Coronary artery (tissue), 2 donors: ENCODE results near the gene CZIB.
A peak's percentile ranks its signal among the peaks of the same experiment; 100 is the strongest.

Experiments used
- DNase-seq: peaks from one replicate; pipeline ENCODE4 v3.0.0-alpha.2; 2017; ENCODE audit warnings: low spot score
- H3K27ac ChIP-seq, 2 donors: fragments of 200-600 bp; sonication (generic); one replicate each; pipeline ENCODE4 v1.5.1; 2016 to 2019
- H3K4me3 ChIP-seq: fragments of 200-600 bp; sonication (generic); 2 replicates; pipeline ENCODE4 v1.5.1; 2016; ENCODE audit warnings: mild to moderate bottlenecking, moderate library complexity
- TF ChIP-seq, protein P1 (sequence below): fragments of 200-600 bp; sonication (generic); IDR thresholded peaks from one replicate; pipeline ENCODE4 v1.5.1; 2019; ENCODE audit warnings: antibody characterized with exemption

The CZIB gene

DNA sequence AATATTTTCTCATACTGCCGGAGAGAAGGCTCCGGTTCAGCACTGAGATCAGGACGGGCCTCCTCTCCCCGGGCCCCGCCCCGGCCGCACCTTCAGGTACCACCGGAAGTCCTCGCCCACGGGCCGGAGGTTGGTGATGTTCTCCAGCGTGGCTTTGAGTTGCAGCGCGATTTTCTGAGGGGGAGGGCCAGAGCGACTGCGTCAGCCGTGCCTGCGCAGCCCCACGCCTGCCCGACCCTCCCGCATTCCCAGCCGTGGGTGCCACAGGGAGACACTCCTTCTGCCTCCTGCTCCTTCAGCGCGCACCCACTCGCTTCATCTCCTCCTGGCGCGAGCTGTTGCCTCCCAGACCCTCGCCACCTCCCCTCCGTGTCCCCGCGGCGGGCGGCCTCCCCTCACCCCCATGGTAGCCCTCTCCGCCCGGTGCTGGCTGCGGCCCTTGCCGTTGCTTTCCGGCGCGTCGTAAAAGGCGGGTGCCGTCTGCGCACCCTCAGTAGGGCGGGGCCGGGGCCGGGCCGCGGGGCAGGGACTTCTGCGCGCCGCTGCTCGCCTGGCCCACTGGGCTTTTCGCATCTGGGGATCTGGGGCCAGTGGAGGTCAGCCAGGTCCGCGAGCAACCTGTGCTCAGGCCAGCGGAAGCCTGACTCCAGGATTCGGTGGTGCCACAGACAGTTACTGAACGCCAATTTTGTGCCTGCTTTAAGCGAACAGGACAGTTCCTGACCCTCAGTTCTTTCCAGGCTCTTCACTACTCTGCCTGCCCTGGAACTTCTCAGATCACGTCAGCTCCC is at the start of gene CZIB:
CZIB (minus strand) TSS at position 464 of the 791 bp plus-strand sequence; CDS start at position 405, 59 bp downstream.
- H3K4me3 ChIP-seq = peak within 1 kb of the TSS; percentile 91
- H3K27ac ChIP-seq = peak within 1 kb of the TSS; percentile 98 to 99
- TF ChIP-seq, protein P1, sequence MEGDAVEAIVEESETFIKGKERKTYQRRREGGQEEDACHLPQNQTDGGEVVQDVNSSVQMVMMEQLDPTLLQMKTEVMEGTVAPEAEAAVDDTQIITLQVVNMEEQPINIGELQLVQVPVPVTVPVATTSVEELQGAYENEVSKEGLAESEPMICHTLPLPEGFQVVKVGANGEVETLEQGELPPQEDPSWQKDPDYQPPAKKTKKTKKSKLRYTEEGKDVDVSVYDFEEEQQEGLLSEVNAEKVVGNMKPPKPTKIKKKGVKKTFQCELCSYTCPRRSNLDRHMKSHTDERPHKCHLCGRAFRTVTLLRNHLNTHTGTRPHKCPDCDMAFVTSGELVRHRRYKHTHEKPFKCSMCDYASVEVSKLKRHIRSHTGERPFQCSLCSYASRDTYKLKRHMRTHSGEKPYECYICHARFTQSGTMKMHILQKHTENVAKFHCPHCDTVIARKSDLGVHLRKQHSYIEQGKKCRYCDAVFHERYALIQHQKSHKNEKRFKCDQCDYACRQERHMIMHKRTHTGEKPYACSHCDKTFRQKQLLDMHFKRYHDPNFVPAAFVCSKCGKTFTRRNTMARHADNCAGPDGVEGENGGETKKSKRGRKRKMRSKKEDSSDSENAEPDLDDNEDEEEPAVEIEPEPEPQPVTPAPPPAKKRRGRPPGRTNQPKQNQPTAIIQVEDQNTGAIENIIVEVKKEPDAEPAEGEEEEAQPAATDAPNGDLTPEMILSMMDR = no peak
- peak; percentile 95 for DNase-seq

DNA sequence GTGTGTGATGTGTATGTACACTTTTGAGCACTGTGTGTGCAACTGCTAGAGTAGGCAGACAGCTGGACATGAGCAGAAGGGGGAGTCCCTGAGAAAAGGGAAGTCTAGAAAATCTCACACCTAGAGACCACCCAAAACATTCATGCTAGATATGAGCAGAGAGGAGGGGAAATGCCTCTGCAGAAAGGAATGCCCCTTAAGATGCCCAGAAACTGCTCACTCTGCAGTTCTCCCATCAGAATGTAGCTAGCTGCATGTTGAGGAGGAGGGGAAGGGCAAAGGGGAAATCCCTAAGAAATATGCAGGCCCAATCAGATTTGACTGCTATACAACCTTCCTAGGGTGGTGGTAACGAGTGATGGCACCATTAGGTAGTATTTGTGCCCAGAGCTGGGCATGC is 49.7 kb upstream of the CZIB start:
- TF ChIP-seq, protein P1 = no peak
- no peak for DNase-seq
- no peak overlapping the region for H3K27ac ChIP-seq
- no peak overlapping the region for H3K4me3 ChIP-seq

DNA sequence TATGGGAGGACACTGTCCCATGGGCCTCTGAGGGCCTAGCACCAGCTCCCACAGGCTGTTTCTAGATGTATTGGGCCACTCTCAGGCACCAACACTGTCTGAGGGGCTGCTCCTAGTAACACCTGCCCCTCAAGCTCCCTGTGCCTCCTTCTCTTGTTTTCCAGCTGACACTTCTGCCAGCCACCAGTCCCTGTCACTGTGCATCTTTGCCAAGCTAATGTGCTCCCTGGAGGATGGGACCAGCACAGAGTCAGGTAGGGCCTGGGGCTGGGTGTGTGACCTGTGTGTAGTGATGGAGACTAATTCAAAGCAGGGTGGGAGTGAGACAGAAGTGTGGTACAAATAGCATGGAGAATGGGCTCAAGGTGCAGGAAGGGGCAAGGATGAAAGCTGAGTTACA is 47.3 kb upstream of the CZIB start:
- Histone ChIP-seq H3K4me3 (no peak overlapping the region), H3K27ac (no peak overlapping the region)
- TF ChIP-seq, protein P1 = no peak
- peak; percentile 58 for DNase-seq

DNA sequence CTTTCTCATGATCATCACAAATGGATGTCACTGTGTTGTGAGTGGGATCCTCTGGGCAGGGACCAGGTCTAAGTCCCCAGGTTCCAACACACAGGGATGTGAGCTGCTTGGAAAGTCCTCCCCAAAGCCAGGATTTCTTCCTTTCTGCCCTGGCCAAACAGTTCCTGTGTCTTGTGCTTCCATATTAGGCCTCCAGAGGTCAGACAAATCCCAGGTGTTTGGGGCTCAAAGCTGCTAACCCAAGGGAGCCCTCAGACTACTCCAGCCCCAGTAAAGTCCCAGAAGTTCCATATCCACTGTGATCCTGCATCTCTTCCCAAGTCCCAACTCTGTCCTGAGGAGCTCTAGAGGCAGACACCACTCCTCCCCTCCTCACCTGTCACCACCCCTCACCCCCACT is 45.6 kb upstream of the CZIB start:
- no peak for DNase-seq

DNA sequence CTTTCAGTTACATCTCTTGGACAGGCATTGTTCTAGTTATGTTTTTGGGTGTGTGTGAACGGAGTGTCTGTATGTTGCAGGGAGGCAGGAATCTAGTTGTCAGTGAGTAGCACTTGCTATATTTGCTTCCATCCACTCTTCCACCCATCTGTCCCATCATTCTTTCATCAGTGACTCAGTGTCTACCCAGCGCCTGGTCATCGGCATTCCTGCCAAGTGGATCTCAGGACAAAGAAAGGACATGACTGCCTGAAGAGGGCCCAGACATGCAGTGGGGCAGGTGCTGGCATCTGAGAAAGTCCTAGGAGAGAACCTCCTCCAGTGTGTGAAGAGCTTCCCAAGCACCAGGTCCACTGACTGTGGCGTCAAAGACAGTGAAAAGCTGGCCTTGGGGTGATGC is 45.1 kb upstream of the CZIB start:
- no peak overlapping the region for H3K4me3 ChIP-seq
- TF ChIP-seq, protein P1 = no peak

More for the DNA sequence above, 45.6 kb upstream of the CZIB start:
- Histone ChIP-seq H3K4me3 (no peak overlapping the region), H3K27ac (no peak overlapping the region)
- TF ChIP-seq, protein P1 = no peak

DNA sequence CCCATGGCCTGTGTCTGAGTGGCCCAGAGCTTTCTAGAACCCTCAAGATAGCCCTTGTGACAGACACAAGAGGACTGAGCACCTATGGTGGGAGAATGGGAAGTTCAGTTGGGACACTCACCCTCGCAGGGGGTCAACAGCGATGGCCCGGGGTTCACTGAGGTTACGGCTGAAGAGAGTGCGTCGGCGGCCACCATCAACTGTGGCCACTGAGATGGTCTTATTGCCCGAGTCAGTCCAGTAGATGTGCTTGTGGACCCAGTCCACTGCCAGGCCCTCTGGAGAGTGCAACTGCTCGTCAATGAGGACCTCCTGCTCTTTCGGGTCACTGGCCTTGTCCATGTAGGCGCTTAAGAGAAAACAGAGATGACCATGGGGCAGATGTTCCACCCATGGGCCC is 43.6 kb upstream of the CZIB start:
- TF ChIP-seq, protein P1 = no peak
- Histone ChIP-seq H3K4me3 (no peak overlapping the region), H3K27ac (no peak overlapping the region)
- DNase-seq = no peak

More for the DNA sequence above, 45.1 kb upstream of the CZIB start:
- H3K27ac ChIP-seq = no peak overlapping the region
- no peak for DNase-seq

DNA sequence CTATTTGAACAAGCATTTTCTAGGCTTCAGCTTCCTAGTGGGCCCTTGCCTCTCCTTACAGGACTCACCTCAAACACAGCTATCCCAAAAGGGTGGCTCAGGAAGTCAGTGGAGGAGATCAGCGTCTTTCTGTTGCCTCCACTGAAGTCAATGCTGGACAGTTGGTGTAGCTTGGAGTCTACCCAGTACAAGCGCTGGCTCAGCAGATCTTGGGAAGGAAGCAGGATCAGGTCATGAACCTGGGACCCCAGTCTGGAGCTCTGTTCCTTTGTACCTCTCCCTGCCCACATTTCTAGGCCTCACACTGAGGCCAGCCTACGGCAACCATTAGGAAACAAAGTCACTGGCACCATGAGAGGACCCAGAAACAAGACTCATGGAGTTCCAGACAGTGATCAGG is 41.6 kb upstream of the CZIB start:
- no peak overlapping the region for H3K27ac ChIP-seq
- TF ChIP-seq, protein P1 = no peak
- no peak for DNase-seq
- no peak overlapping the region for H3K4me3 ChIP-seq
